GM18867 (cell line): Measurements from ENCODE around the gene FAM181B.

Source experiments
- ATAC-seq: cut with Tn5 transposase; IDR thresholded peaks from one replicate; pipeline ENCODE4 v1.9.1; 2021; ENCODE audit warnings: mild to moderate bottlenecking, moderate library complexity; ENCODE audit not compliant: unreplicated experiment

The FAM181B gene

DNA sequence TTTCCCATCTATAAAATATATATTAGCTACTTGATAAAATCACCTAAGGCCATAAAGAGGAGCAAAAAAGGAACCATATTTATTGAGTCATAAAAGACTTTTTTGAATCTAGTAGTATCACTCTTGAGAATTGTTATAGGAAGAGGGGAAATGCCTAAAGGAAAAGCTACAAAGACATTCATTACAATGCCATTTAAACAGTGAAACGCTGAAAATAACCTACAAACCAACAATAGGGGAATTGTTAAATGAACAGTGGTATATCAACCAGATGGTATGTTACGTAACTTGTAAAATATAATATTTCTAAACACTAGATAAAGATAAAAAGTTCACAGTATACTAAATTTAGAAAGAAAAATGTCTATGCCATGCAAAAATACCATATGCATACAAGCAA, 47.5 kb downstream of the FAM181B start:
- no peak for ATAC-seq

GRCh38 chr11:82683029-82683428, 50.6 kb downstream of the FAM181B start:
- no peak for ATAC-seq

DNA sequence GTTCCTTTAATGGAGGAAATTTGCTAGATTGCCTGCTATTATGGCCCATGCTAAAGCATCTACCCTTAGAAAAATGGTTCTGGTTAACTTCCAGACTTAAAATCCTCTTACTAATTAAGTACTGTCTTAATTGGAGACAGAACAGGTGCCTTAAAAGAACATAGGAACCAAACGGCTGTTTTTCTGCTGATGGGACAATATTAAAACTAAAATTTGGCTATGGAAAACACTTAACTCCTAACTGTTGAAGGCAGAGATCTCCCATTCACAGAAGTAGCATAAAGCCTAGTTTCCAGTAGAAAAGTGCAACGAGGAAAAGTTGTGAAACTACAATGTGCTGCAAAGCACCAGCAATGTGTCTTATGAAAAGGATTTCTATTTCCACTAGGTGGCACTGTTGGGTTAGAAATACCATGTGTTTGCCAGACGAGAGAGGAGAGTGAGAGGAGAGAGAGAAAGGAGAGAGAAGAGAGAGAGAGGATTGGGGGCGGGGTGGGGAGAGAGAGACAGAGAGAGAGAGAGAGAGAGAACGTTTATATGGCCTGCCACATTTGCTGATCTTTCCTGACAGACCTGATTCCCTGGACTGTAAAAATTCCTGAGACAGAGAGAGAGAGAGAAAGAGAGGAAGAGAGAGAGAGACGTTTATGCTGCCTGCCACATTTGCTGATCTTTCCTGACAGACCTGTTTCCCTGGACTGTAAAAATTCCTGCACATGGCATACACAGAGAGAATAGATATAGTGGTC, 51.5 kb downstream of the FAM181B start:
- ATAC-seq: peak; percentile 88

DNA sequence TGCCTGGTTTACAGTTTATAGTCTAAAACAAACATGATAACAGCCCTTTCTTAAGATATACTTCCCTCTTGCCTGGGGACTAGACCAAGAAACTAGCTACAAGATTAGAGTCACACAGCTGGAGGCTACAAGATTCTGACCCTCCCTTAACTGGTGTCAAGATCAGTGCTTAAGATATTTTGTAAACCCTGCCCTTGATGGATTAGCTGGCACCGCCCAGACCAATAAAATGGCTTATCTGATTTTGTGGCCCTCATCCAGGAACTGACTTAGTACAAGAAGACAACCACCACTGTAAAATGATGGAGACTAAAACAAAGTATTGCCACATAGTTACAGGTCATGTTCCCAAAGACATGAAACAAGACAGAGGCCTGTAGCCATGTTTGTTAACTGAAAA, 53.4 kb downstream of the FAM181B start:
- no peak for ATAC-seq
